ENCODE results near the gene PDLIM1. TPM values are rescaled to one million over a fixed set of nuclear protein-coding genes. Genes with fewer than 3 reads are reported as not detected.

Gene PDLIM1
- polyA plus RNA-seq, 3 donors: 1.9 to 5.2 (median 4.8) TPM

DNA sequence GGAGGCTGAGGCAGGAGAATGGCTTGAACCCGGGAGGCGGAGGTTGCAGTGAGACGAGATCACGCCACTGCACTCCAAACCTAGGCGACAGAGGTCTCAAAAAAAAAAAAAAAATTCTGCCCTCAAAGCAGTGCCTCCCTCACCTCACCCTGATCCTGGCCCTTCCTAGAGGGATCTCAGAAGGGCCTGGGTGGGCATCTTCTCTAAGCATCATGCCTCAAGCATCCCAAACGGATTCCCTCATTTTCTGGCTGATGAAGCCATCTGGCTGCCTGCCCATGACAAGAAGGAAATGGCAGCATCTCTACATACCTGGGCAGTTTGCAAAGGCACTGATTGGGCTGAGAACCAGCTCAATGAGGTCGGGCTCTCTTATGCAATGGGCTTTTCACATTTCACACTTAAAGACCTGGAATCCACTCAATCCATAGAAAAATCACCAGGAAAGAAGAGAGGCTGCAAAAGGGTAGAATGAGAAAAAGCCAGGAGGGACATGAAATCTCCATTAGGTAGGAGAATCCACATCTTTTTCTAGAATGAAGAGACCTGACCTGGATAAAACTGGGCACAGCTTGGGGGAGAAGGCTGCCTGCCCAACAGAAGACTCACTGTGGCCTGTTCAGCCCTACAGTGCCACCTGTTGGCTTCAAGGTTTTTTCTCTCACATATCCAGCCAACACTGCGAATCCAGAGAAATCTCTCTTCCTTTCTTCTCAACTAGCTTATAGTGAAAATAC lies 48.1 kb downstream of the PDLIM1 start:
- TF ChIP-seq, protein P1, sequence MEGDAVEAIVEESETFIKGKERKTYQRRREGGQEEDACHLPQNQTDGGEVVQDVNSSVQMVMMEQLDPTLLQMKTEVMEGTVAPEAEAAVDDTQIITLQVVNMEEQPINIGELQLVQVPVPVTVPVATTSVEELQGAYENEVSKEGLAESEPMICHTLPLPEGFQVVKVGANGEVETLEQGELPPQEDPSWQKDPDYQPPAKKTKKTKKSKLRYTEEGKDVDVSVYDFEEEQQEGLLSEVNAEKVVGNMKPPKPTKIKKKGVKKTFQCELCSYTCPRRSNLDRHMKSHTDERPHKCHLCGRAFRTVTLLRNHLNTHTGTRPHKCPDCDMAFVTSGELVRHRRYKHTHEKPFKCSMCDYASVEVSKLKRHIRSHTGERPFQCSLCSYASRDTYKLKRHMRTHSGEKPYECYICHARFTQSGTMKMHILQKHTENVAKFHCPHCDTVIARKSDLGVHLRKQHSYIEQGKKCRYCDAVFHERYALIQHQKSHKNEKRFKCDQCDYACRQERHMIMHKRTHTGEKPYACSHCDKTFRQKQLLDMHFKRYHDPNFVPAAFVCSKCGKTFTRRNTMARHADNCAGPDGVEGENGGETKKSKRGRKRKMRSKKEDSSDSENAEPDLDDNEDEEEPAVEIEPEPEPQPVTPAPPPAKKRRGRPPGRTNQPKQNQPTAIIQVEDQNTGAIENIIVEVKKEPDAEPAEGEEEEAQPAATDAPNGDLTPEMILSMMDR (IDR thresholded peaks at IDR 0.05): peak; percentile 38
- H3K36me3 ChIP-seq (replicated peaks in 1 of 2; ENCODE audit: control insufficient read depth in 1 of 2, insufficient read depth in 2 of 2, low read length in 2 of 2): no peaks in the 10 kb centered on the region
- H3K9ac ChIP-seq (ENCODE audit: insufficient read depth, low read length, poor library complexity, severe bottlenecking): no peak overlapping the region
- Mint-ChIP-seq H3K27ac (no peak overlapping the region), H3K4me3 (no peak overlapping the region), H3K9me3 (no peaks in the 10 kb centered on the region), H3K4me1 (no peaks in the 10 kb centered on the region), H3K27me3 (ENCODE audit: low read depth in 3 of 3) (peaks cover 0 to 3% (median 0%) of the 10 kb centered on the region in 3 donors), H3K36me3 (no peaks in the 10 kb centered on the region)
- no peaks in the 10 kb centered on the region for H3K79me2 ChIP-seq (ENCODE audit: insufficient read depth, low read length)
- H3K9me3 ChIP-seq (replicated peaks in 1 of 2; ENCODE audit: control insufficient read depth in 1 of 2, insufficient read depth in 1 of 2, low read length in 2 of 2): no peaks in the 10 kb centered on the region
- no peak overlapping the region for H3K4me3 ChIP-seq (replicated peaks in 1 of 3; ENCODE audit: low read depth in 2 of 3, low read length in 3 of 3)
- 63% methylated on average over 1 of the region's 8 CpGs for WGBS (ENCODE audit: insufficient coverage)
- intact Hi-C loops (cut with micrococcal nuclease): loop anchor here in 1 of 2 donors (5.0 kb wide), 1 partner anchor 105 kb away; no protein-coding TSS in a partner anchor
- no peak overlapping the region for H3K4me2 ChIP-seq (replicated peaks; ENCODE audit: extremely low read depth, low read length, poor library complexity, severe bottlenecking)
- H4K20me1 ChIP-seq (ENCODE audit: insufficient read depth, low read length): no peaks in the 10 kb centered on the region
- no peaks in the 10 kb centered on the region for H3K4me1 ChIP-seq (ENCODE audit: control insufficient read depth in 1 of 2, insufficient read depth in 2 of 2, low read length in 2 of 2)
- DNase-seq: peak in 1 of 3 donors; percentile 15
- no peak overlapping the region for H3K27ac ChIP-seq (ENCODE audit: low read depth in 1 of 2, low read length in 2 of 2)
- no peak overlapping the region for H2AFZ ChIP-seq (ENCODE audit: insufficient read depth, low read depth, low read length, poor library complexity, severe bottlenecking)
- no peaks in the 10 kb centered on the region for H3K27me3 ChIP-seq (ENCODE audit: control insufficient read depth in 2 of 2, insufficient read depth in 2 of 2, low read length in 2 of 2)

DNA sequence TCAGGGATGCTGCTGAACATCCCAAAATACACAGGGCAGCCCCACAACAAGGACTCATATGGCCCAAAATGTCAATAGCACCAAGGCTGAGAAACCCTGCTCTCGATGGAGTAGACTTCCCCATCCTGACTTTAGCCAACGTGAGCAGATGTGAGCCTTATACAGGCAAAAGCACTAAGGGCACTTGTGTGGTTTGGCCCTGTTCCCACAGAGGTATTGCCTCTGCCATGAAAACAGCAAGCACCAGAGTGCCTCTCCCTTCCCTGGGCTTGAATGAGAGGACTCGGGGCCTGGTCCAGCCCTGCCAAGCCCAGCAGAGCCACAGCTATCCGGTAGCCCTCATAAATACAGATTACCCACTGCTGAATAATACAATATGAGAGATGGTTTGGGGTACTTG lies 49.3 kb downstream of the PDLIM1 start:
- no peak overlapping the region for H3K4me3 ChIP-seq (replicated peaks in 1 of 3; ENCODE audit: low read depth in 2 of 3, low read length in 3 of 3)
- H3K4me1 ChIP-seq (ENCODE audit: control insufficient read depth in 1 of 2, insufficient read depth in 2 of 2, low read length in 2 of 2): no peaks in the 10 kb centered on the region
- no peaks in the 10 kb centered on the region for H3K36me3 Mint-ChIP-seq
- no peaks in the 10 kb centered on the region for H3K27me3 ChIP-seq (ENCODE audit: control insufficient read depth in 2 of 2, insufficient read depth in 2 of 2, low read length in 2 of 2)
- no peak overlapping the region for H3K4me2 ChIP-seq (replicated peaks; ENCODE audit: extremely low read depth, low read length, poor library complexity, severe bottlenecking)
- peaks cover 0 to 2% (median 0%) of the 10 kb centered on the region in 3 donors for H3K27me3 Mint-ChIP-seq (ENCODE audit: low read depth in 3 of 3)
- no peak overlapping the region for H3K27ac ChIP-seq (ENCODE audit: low read depth in 1 of 2, low read length in 2 of 2)
- intact Hi-C loops (cut with micrococcal nuclease): loop anchor here in 1 of 2 donors (5.0 kb wide), 1 partner anchor 104 kb away; no protein-coding TSS in a partner anchor
- no peak overlapping the region for H3K9ac ChIP-seq (ENCODE audit: insufficient read depth, low read length, poor library complexity, severe bottlenecking)
- H3K27ac Mint-ChIP-seq: no peak overlapping the region
- H3K4me1 Mint-ChIP-seq: peaks cover under 1% of the 10 kb centered on the region
- no peaks in the 10 kb centered on the region for H3K79me2 ChIP-seq (ENCODE audit: insufficient read depth, low read length)
- 14% methylated on average over 2 of the region's 4 CpGs for WGBS (ENCODE audit: insufficient coverage)
- DNase-seq: no peak
- no peaks in the 10 kb centered on the region for H3K9me3 Mint-ChIP-seq
- TF ChIP-seq, protein P1 (IDR thresholded peaks at IDR 0.05): no peak
- no peak overlapping the region for H3K4me3 Mint-ChIP-seq
- H3K9me3 ChIP-seq (replicated peaks in 1 of 2; ENCODE audit: control insufficient read depth in 1 of 2, insufficient read depth in 1 of 2, low read length in 2 of 2): no peaks in the 10 kb centered on the region
- no peaks in the 10 kb centered on the region for H4K20me1 ChIP-seq (ENCODE audit: insufficient read depth, low read length)
- H3K36me3 ChIP-seq (replicated peaks in 1 of 2; ENCODE audit: control insufficient read depth in 1 of 2, insufficient read depth in 2 of 2, low read length in 2 of 2): no peaks in the 10 kb centered on the region
- no peak overlapping the region for H2AFZ ChIP-seq (ENCODE audit: insufficient read depth, low read depth, low read length, poor library complexity, severe bottlenecking)

Measured in CD14-positive monocyte (primary cell).